Activated CD4-positive, alpha-beta T cell treated with anti-CD3 and anti-CD28 coated beads for 36 hours (primary cell): Measurements from ENCODE around the gene ZNF709. TPM values are rescaled to one million over a fixed set of nuclear protein-coding genes. Genes with fewer than 3 reads are reported as not detected.
A peak's percentile ranks its signal among the peaks of the same experiment; 100 is the strongest.
"Not testable (repeated sequence)": the region's sequence is repeated elsewhere in the genome, so short reads cannot be mapped to it uniquely, and the experiment has no call there.

Experiments
- ATAC-seq: fragments of 200-7000 bp; cut with Tn5 transposase; one replicate; pipeline ENCODE4 v1.10.0; 2021; ENCODE audit warnings: mild to moderate bottlenecking, moderate library complexity
- CTCF ChIA-PET: fragments of 350-600 bp; sonication (Branson Sonifier 250); formaldehyde crosslinking; loops from one replicate; lab custom pipeline; 2021; ENCODE audit warnings: antibody characterized with exemption; lab: Charles Lee
- POLR2A ChIA-PET: fragments of 350-600 bp; sonication (Branson Sonifier 250); formaldehyde crosslinking; loops from one replicate; lab custom pipeline; 2021; ENCODE audit warnings: antibody characterized with exemption, inconsistent platforms; lab: Charles Lee
- DNase-seq: peaks from one replicate; pipeline ENCODE4 v3.0.0-alpha.2; 2020
- H3K27ac Mint-ChIP-seq: one replicate; pipeline ENCODE4 v1.8.0; 2021; ENCODE audit warnings: mixed read lengths
- H3K27me3 Mint-ChIP-seq: one replicate; pipeline ENCODE4 v1.8.0; 2021; ENCODE audit warnings: mixed read lengths
- H3K36me3 Mint-ChIP-seq: one replicate; pipeline ENCODE4 v1.8.0; 2021; ENCODE audit warnings: low read depth, mixed read lengths
- H3K4me1 Mint-ChIP-seq: one replicate; pipeline ENCODE4 v1.8.0; 2021; ENCODE audit warnings: mixed read lengths
- H3K4me3 Mint-ChIP-seq: one replicate; pipeline ENCODE4 v1.8.0; 2021; ENCODE audit warnings: mild to moderate bottlenecking, moderate library complexity, mixed read lengths
- H3K9me3 Mint-ChIP-seq: one replicate; pipeline ENCODE4 v1.8.0; 2021; ENCODE audit warnings: low read depth, mixed read lengths
- intact Hi-C, 2 experiments: fragments of 100-400 bp; cut with DNase I in 1 of 2; cut with micrococcal nuclease in 1 of 2; formaldehyde crosslinking; loops; one replicate each; pipeline versions ENCODE4 v1.14.2 to v1.15.1; 2022 to 2024; cut with DNase I, micrococcal nuclease
- total RNA-seq, 2 experiments: library from RNA; stranded (reverse); gene quantifications; one replicate each; pipeline ENCODE4 v1.2.3, GENCODE V29; 2021

ZNF709 gene
- total RNA-seq, 2 experiments from 2014 or later, result 1.7 to 2.1 TPM

DNA sequence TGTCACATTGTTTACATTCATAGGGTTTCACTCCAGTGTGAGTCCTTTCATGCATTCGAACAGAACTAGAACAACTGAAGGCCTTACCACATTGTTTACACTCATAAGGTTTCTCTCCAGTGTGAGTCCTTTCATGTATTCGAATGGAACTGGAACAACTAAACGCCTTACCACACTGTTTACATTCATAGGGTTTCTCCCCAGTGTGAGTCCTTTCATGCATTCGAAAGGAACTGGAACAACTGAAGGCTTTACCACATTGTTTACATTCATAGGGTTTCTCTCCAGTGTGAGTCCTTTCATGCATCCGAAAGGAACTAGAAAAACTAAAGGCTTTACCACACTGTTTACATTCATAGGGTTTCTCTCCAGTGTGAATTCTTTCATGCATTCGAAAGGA lies 20.5 kb downstream of the ZNF709 start:
- intact Hi-C loops, result loop anchor here (5.0 to 10.0 kb wide), 2 partner anchors 61 to 63 kb away; no protein-coding TSS in a partner anchor
- H3K27ac Mint-ChIP-seq, CTCF ChIA-PET: not testable (repeated sequence)

DNA sequence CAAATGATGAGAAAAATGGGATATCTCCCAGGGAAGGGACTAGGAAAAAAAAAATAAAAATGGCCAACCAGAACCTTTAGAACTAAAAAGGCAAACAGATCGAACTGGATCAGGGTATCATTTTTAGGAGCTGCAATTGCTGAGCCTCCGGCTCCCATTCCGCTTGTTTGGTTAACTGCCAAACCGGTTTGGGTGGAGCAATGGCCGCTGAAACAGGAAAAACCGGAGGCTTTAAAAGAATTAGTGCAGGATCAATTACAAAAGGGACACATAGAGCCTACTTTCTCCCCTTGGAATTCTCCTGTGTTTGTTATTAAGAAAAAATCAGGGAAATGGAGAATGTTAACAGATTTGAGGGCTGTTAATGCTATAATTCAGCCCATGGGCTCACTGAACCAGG lies 31.1 kb downstream of the ZNF709 start:
- Mint-ChIP-seq H3K36me3 (peaks cover 26% of the 10 kb centered on the region), H3K4me1 (no peaks in the 10 kb centered on the region), H3K27ac (no peak overlapping the region), H3K9me3 (peaks cover 23% of the 10 kb centered on the region), H3K4me3 (no peak overlapping the region), H3K27me3 (no peaks in the 10 kb centered on the region)
- intact Hi-C loops, result loop anchor here in 1 of 2 experiments (10.0 kb wide), 1 partner anchor 249 kb away; no protein-coding TSS in a partner anchor
- CTCF ChIA-PET, result interaction anchor here (1.2 to 2.0 kb wide), 2 partner anchors 42 to 656 kb away, joined by 3 to 5 read pairs; no protein-coding TSS in a partner anchor
- DNase-seq (no peak), ATAC-seq (no peak)
- POLR2A ChIA-PET, result no interaction called here

More for the DNA sequence above, 20.5 kb downstream of the ZNF709 start:
- H3K4me1 Mint-ChIP-seq, POLR2A ChIA-PET, DNase-seq, ATAC-seq, H3K4me3 Mint-ChIP-seq, H3K27me3 Mint-ChIP-seq: not testable (repeated sequence)
- H3K9me3 Mint-ChIP-seq, result peaks cover 43% of the 10 kb centered on the region
- H3K36me3 Mint-ChIP-seq, result peaks cover 60% of the 10 kb centered on the region

DNA sequence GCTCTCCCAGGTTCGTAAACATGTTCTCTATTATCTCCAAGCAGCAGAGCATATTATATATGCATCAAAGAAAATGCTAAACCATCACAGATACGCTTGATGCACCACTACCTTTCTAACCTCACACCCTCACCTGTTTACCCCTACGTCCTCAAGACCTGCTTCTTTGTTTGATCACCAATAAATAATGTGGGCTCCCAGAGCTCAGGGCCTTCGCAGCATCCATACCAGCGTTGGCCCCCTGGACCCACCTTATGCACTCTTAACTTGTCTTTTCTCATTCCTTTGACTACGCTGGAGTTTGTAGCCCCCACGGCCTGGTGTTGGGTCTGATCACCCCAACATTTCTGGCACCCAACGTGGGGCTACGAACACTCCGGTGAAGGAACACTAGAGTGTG lies 33.8 kb downstream of the ZNF709 start:
- DNase-seq, result no peak
- POLR2A ChIA-PET, result no interaction called here
- peaks cover 17% of the 10 kb centered on the region for H3K36me3 Mint-ChIP-seq
- H3K4me3 Mint-ChIP-seq, result no peak overlapping the region
- CTCF ChIA-PET, result no interaction called here
- no peak overlapping the region for H3K27ac Mint-ChIP-seq
- peaks cover 25% of the 10 kb centered on the region for H3K9me3 Mint-ChIP-seq
- intact Hi-C loops, result loop anchor here in 1 of 2 experiments (10.0 kb wide), 1 partner anchor 246 kb away; no protein-coding TSS in a partner anchor
- H3K4me1 Mint-ChIP-seq, result no peaks in the 10 kb centered on the region
- H3K27me3 Mint-ChIP-seq, result no peaks in the 10 kb centered on the region
- no peak for ATAC-seq

DNA sequence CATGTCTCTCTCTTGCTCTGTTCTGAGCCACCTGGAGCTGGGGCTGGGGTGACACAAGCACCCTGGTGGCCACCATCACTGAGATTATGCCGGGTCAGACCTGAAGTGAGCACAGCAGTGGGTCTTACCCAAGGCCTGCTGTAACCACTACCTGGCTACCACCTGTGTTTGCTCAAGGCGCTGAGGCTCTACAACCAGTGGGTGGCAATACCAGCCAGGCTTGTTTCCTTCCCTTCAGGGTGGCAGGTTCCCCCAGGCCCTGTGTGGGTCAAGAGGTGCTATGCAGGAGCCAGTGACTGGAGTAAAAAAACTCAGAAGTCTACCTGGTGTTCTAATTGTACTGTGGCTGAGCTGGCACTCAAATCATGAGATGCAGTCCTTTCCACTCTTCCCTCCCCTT lies 35.8 kb downstream of the ZNF709 start:
- Mint-ChIP-seq H3K4me3 (no peak overlapping the region), H3K9me3 (peaks cover 30% of the 10 kb centered on the region), H3K27ac (no peak overlapping the region), H3K36me3 (peaks cover 15% of the 10 kb centered on the region), H3K27me3 (no peaks in the 10 kb centered on the region), H3K4me1 (no peaks in the 10 kb centered on the region)
- intact Hi-C loops, result no loop called here
- POLR2A ChIA-PET, result no interaction called here
- ATAC-seq (no peak), DNase-seq (no peak)
- CTCF ChIA-PET, result no interaction called here

DNA sequence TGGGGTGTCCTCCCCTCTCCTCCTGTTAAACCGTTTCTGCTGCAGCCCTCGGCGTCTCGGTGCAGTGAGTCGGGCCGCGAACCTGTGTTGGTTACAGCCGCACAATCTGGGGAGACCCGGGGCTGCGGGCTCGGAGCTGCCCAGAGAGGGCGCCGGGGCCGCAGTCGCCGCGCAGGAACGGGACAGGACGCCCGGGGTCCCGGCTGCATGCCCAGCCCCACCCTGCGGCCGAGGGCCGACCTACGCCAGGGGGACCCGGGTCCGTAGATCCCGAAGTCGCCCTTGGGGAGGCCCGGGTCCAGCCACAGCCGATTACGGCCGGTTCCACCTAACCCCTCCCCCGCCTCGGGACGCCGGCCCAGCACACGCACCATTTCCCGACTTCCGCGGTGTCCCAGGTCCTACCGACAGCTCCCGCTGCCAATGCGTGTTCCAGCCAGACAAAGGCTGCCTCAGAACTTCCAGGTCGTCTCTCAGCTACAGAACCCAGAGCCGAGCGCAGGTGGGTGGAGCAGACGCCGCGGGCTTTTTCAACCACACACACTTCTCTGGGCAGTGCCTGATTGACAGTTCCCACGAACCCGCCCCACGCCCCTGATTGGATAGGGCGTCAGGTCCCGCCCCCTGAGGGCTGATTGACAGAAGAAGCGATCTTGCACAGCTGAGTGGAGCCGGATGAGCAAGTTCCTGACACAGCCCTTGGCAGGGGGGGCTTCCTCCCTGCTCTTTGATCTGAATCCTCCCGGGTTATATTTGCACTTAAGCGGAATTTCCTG lies 43.9 kb downstream of the ZNF709 start, which contains the start of gene ZNF443:
TSS of gene ZNF443 (minus strand) at position 481 of the 776 bp plus-strand sequence. CDS start at position 374, 107 bp downstream.
- DNase-seq, result peak; percentile 99
- H3K27ac Mint-ChIP-seq, result peak within 1 kb of the TSS; percentile 99
- H3K27me3 Mint-ChIP-seq, result no peaks in the 10 kb centered on the region
- POLR2A ChIA-PET, result interaction anchor here (0.6 to 0.8 kb wide), 2 partner anchors 87 to 746 kb away, joined by 3 to 7 read pairs; no protein-coding TSS in a partner anchor
- peak; percentile 98 for ATAC-seq
- peak within 1 kb of the TSS; percentile 99 for H3K4me3 Mint-ChIP-seq
- CTCF ChIA-PET, result no interaction called here
- intact Hi-C loops, result loop anchor here (1.0 to 5.0 kb wide), 8 partner anchors 39 to 148 kb away; partner anchors contain the start of genes ZNF44 (in 2 of the 2), ZNF709 (in 2 of the 2), ZNF442 (in 1 of the 2) and ZNF564 (in 1 of the 2)
- peaks cover 12% of the 10 kb centered on the region for H3K9me3 Mint-ChIP-seq
- H3K4me1 Mint-ChIP-seq, result peaks cover 10% of the 10 kb centered on the region
- H3K36me3 Mint-ChIP-seq, result peaks cover 10% of the 10 kb centered on the region

DNA sequence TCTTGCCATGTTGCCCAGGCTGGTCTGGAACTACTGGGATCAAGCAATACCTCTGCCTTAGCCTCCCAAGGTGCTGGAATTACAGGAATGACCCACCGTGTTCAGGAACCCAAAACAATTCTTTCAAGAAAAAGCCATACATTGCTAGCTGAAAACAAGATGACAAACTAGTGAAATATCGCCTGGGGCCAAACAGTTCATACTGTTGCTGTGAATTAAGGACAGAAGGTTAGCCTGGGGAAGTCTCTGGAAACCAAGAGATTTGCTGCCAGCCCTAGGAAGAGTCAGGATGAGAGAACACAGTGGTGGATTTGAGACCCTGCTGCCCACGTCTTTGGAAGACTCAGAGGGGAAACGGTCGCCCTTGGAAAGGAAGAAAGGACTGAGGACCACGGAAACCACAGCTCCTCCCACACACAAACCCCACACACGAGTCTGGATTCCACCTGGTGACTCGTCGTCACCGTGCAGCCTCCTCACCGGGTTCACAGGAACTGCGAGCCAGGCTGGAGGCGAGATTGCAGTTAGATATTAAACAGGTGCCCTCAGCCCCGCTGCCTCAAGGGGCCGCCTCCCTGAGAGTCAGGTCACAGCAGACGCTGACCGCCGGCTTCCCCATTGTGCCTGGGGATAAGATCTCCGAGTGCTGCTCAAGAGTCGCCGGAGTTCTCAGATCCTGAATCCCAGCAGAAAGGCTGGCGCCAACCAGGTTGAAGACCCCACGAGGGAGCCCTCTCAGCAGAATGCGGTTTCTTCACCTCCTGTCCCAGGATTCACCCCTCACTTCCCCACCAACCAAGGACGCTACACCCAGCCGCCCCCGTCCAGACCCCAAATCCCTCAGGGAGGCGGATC lies 44.7 kb downstream of the ZNF709 start:
- Mint-ChIP-seq H3K36me3 (peaks cover 15% of the 10 kb centered on the region), H3K27ac (peak overlapping the region; percentile 79), H3K4me1 (peaks cover 10% of the 10 kb centered on the region), H3K4me3 (peak overlapping the region; percentile 99)
- DNase-seq (peak; percentile 80), ATAC-seq (peak; percentile 17)
- intact Hi-C loops, result loop anchor here in 1 of 2 experiments (2.0 to 5.0 kb wide), 2 partner anchors 45 to 148 kb away; partner anchors contain the start of genes ZNF44 and ZNF709
- H3K27me3 Mint-ChIP-seq, CTCF ChIA-PET, H3K9me3 Mint-ChIP-seq, POLR2A ChIA-PET: not testable (repeated sequence)

DNA sequence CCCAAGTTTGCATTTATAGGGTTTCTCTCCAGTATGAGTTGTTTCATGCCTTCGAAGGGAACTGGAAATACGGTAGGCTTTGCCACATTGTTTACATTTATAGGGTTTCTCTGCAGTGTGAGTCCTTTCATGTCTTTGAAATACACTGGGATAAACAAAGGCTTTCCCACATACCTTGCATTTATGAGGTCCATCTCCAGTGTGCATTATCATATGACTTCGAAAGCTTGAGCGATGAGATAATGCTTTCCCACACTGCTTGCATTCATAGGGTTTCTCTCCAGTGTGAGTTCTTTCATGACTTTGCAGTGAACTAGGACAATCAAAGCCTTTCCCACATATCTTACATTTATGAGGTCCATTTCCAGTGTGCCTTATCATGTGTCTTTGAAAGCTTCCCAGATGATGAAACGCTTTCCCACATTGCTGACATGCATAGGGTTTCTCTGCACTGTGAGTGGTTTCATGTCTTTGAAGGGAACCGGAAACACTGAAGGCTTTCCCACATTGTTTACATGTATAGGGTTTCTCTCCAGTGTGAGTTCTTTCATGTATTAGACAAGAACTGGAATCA lies 53.8 kb downstream of the ZNF709 start:
- intact Hi-C loops, POLR2A ChIA-PET, H3K27me3 Mint-ChIP-seq, DNase-seq, CTCF ChIA-PET, ATAC-seq, H3K4me3 Mint-ChIP-seq, H3K27ac Mint-ChIP-seq, H3K4me1 Mint-ChIP-seq: not testable (repeated sequence)
- Mint-ChIP-seq H3K9me3 (peaks cover 36% of the 10 kb centered on the region), H3K36me3 (peaks cover 66% of the 10 kb centered on the region)

DNA sequence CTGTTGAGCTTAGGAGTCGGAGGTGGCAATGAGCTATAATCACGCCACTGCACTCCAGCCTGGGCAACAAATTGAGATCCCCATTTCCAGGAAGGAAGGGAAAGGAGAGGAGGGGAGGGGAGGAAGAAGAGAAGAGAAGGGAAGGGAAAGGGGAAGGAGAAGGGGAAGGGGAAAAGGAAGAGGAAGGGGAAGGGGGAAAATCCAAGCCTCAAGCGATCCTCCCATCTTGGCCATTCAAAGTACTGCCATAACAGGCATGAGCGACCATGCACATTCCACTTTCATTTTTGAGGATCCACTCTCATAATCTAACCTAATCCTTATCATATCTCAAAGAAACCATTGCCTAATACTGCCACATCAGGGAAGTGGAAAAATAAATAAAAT lies 58.7 kb downstream of the ZNF709 start:
- H3K4me1 Mint-ChIP-seq, result no peaks in the 10 kb centered on the region
- no peak overlapping the region for H3K27ac Mint-ChIP-seq
- peaks cover 30% of the 10 kb centered on the region for H3K9me3 Mint-ChIP-seq
- no peak overlapping the region for H3K4me3 Mint-ChIP-seq
- no peaks in the 10 kb centered on the region for H3K27me3 Mint-ChIP-seq
- ChIA-PET CTCF (interaction anchor here (1.2 kb wide), 1 partner anchor 335 kb away, joined by 3 read pairs; no protein-coding TSS in a partner anchor), POLR2A (no interaction called here)
- intact Hi-C loops, result loop anchor here in 1 of 2 experiments (2.0 kb wide), 1 partner anchor 37 kb away; no protein-coding TSS in a partner anchor
- no peak for ATAC-seq
- peaks cover 60% of the 10 kb centered on the region for H3K36me3 Mint-ChIP-seq
- DNase-seq, result no peak

DNA sequence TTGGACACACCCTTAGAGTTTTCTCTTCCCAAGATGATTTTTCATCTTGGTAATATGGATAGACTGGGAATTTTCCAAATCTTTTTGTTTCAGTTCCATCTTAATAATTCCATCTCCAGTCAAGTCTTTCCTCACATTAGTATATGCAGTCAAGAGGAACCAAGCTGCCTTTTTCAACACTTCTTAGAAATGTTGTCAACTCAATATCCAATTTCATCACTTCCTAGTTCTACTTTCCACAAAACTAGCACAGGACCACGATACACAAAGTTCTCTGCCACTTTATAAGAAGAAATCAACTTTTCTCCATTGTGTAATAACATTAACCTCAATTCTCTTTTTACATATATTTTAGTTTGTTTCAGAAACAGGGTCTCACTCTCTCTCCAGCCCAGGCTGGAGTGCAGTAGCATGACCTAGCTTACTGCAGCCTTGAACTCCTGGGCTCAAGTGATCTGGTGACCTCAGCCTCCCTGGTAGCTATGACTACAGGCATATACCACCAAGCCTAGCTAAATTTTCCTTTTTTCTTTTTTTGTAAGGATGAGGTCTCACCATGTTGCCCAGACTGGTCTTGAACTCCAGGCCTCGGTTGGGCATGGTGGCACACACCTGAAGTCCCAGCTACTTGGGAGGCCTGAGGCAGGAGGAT lies 59.3 kb downstream of the ZNF709 start:
- Mint-ChIP-seq H3K9me3 (peaks cover 25% of the 10 kb centered on the region), H3K27me3 (no peaks in the 10 kb centered on the region), H3K4me3 (no peak overlapping the region), H3K27ac (no peak overlapping the region), H3K36me3 (peaks cover 58% of the 10 kb centered on the region), H3K4me1 (no peaks in the 10 kb centered on the region)
- no peak for DNase-seq
- ChIA-PET CTCF (interaction anchor here (1.2 kb wide), 1 partner anchor 334 kb away, joined by 3 read pairs; no protein-coding TSS in a partner anchor), POLR2A (no interaction called here)
- intact Hi-C loops, result no loop called here
- ATAC-seq, result no peak

DNA sequence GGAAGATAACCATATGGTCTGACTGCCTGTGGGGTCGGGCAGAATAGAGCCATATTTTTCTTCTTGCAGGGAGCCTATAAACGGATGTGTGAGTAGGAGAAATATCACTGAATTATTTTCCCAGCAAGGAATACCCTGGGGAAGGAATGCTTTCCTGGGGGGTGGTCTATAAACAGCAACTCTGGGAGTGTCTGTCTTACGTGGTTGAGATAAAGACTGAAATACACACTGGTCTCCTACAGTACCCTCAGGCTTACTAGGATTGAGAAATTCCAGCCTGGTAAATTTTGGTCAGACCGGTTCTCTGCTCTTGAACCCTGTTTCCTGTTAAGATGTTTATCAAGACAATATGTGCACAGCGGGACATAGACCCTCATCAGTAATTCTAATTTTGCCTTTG lies 67.3 kb downstream of the ZNF709 start:
- CTCF ChIA-PET, H3K27ac Mint-ChIP-seq, intact Hi-C loops: not testable (repeated sequence)

More for the DNA sequence above, 67.3 kb downstream of the ZNF709 start:
- peaks cover 42% of the 10 kb centered on the region for H3K36me3 Mint-ChIP-seq
- not testable (repeated sequence) for H3K4me3 Mint-ChIP-seq, DNase-seq, ATAC-seq, H3K27me3 Mint-ChIP-seq, H3K4me1 Mint-ChIP-seq
- H3K9me3 Mint-ChIP-seq, result peaks cover 15% of the 10 kb centered on the region
- POLR2A ChIA-PET, result interaction anchor here (0.7 kb wide), 1 partner anchor 179 kb away, joined by 3 read pairs; no protein-coding TSS in a partner anchor
